MCF 10A (cell line): ENCODE measurements around the gene RNASE7. TPM values are rescaled to one million over a fixed set of nuclear protein-coding genes. Genes with fewer than 3 reads are reported as not detected.

Experiments used
- BruUV-seq: library from RNA; stranded (reverse); fragments of 400-500 nt; replicated peaks from 2 replicates; lab custom pipeline; 2021; lab: Mats Ljungman, UMichigan
- CTCF ChIA-PET: fragments of 300-600 bp; sonication (Branson Sonifier 250); formaldehyde crosslinking; extraction: SDS; loops from one replicate; lab custom pipeline; 2021; ENCODE audit warnings: antibody characterized with exemption, inconsistent platforms; lab: Yijun Ruan, JAX
- POLR2A ChIA-PET: fragments of 300-600, 350-650 bp; sonication (Branson Sonifier 250); formaldehyde crosslinking; extraction: SDS; loops from one replicate; lab custom pipeline; 2020; ENCODE audit warnings: antibody characterized with exemption, inconsistent platforms; lab: Yijun Ruan, JAX
- DNase-seq: peaks from one replicate; pipeline ENCODE4 v3.0.0-alpha.2; 2018; ENCODE audit not compliant: unreplicated experiment
- H3K27ac Mint-ChIP-seq: one replicate; pipeline ENCODE4 v1.8.0; 2022; ENCODE audit warnings: mild to moderate bottlenecking, low read depth, mixed read lengths; ENCODE audit not compliant: unreplicated experiment
- H3K27me3 Mint-ChIP-seq: one replicate; pipeline ENCODE4 v1.8.0; 2022; ENCODE audit warnings: mixed read lengths; ENCODE audit not compliant: insufficient read depth, unreplicated experiment
- H3K36me3 Mint-ChIP-seq: one replicate; pipeline ENCODE4 v1.8.0; 2022; ENCODE audit warnings: mild to moderate bottlenecking, moderate library complexity, mixed read lengths; ENCODE audit not compliant: insufficient read depth, unreplicated experiment
- H3K4me1 Mint-ChIP-seq: one replicate; pipeline ENCODE4 v1.8.0; 2022; ENCODE audit warnings: mixed read lengths; ENCODE audit not compliant: insufficient read depth, unreplicated experiment
- H3K4me3 Mint-ChIP-seq: one replicate; pipeline ENCODE4 v1.8.0; 2022; ENCODE audit warnings: mild to moderate bottlenecking, moderate library complexity, mixed read lengths; ENCODE audit not compliant: unreplicated experiment
- H3K9me3 Mint-ChIP-seq: one replicate; pipeline ENCODE4 v1.8.0; 2022; ENCODE audit warnings: mixed read lengths; ENCODE audit not compliant: unreplicated experiment
- CTCF ChIP-seq: fragments of 200-600 bp; IDR thresholded peaks from one replicate; pipeline ENCODE4 v1.8.0; 2022; ENCODE audit warnings: antibody characterized with exemption, mild to moderate bottlenecking; ENCODE audit not compliant: unreplicated experiment
- intact Hi-C: fragments of 100-400 bp; cut with micrococcal nuclease; formaldehyde crosslinking; loops from 2 replicates; pipeline ENCODE4 v1.14.1; 2022
- total RNA-seq: library from RNA; stranded (reverse); gene quantifications from 2 replicates; pipeline ENCODE4 v1.2.3, GENCODE V29; 2022

Gene RNASE7
- total RNA-seq, 1 experiment from 2014 or later, result 10.9 TPM

- BruUV-seq, result no TSS peak
- POLR2A ChIA-PET, result no interaction called here
- Mint-ChIP-seq H3K9me3 (no peaks in the 10 kb centered on the region), H3K4me1 (peaks cover 7% of the 10 kb centered on the region), H3K4me3 (no peak overlapping the region), H3K27ac (no peak overlapping the region), H3K27me3 (peaks cover 30% of the 10 kb centered on the region), H3K36me3 (no peaks in the 10 kb centered on the region)
- DNase-seq, result no peak
- CTCF ChIA-PET, result interaction anchor here (0.8 to 14.8 kb wide), 10 partner anchors 9 to 87 kb away, joined by 3 to 391 read pairs (median 13); partner anchors contain the start of genes RNASE7, SLC39A2 and TMEM253
- intact Hi-C loops, result no loop called here
- TF ChIP-seq CTCF, result no peak
These were observed 24.5 kb upstream of the RNASE7 start for GRCh38 chr14:21017528-21018245.

- Mint-ChIP-seq H3K4me3 (no peak overlapping the region), H3K36me3 (no peaks in the 10 kb centered on the region), H3K27me3 (peaks cover 30% of the 10 kb centered on the region), H3K27ac (no peak overlapping the region), H3K9me3 (no peaks in the 10 kb centered on the region), H3K4me1 (peaks cover 7% of the 10 kb centered on the region)
- ChIA-PET POLR2A (no interaction called here), CTCF (interaction anchor here (0.7 to 14.8 kb wide), 12 partner anchors 10 to 222 kb away, joined by 3 to 391 read pairs (median 10); partner anchors contain the start of genes RNASE7, SLC39A2 and TMEM253)
- intact Hi-C loops, result no loop called here
- no peak for DNase-seq
- no peak for TF ChIP-seq CTCF
- BruUV-seq, result no TSS peak
These were observed 23.9 kb upstream of the RNASE7 start for GRCh38 chr14:21018286-21018685.

- BruUV-seq, result no TSS peak
These were observed 23.4 kb upstream of the RNASE7 start for GRCh38 chr14:21018781-21019180.

More at GRCh38 chr14:21018781-21019180, 23.4 kb upstream of the RNASE7 start:
- intact Hi-C loops, result no loop called here
- no peak overlapping the region for H3K27ac Mint-ChIP-seq
- H3K9me3 Mint-ChIP-seq, result no peaks in the 10 kb centered on the region
- peaks cover 7% of the 10 kb centered on the region for H3K4me1 Mint-ChIP-seq
- no peak for TF ChIP-seq CTCF
- H3K27me3 Mint-ChIP-seq, result peaks cover 27% of the 10 kb centered on the region
- ChIA-PET POLR2A (no interaction called here), CTCF (interaction anchor here (0.7 to 14.8 kb wide), 13 partner anchors 8 to 222 kb away, joined by 3 to 391 read pairs (median 8); partner anchors contain the start of genes RNASE7, SLC39A2 and TMEM253)
- no peak for DNase-seq
- H3K4me3 Mint-ChIP-seq, result no peak overlapping the region
- no peaks in the 10 kb centered on the region for H3K36me3 Mint-ChIP-seq
